Prostate gland (tissue), 2 donors: ENCODE data around the gene BLTP3B.

ENCODE experiments used
- CTCF ChIP-seq, 4 experiments: fragments of 200-600 bp in 2 of 4; fragments of 450-650 bp in 2 of 4; sonication (generic) in 2 of 4; IDR thresholded peaks; 1 replicate in 3 of 4; 2 replicates in 1 of 4; pipeline ENCODE4 v1.5.1; 2016 to 2019; ENCODE audit warnings: antibody characterized with exemption in 4 of 4, mild to moderate bottlenecking in 2 of 4, moderate library complexity in 2 of 4
- POLR2A ChIP-seq: fragments of 450-650 bp; IDR thresholded peaks from one replicate; pipeline ENCODE4 v1.6.1; 2016; ENCODE audit warnings: antibody characterized with exemption, mild to moderate bottlenecking
- POLR2AphosphoS5 ChIP-seq: sonication (generic); formaldehyde crosslinking; IDR thresholded peaks from one replicate; pipeline ENCODE4 v1.6.1; 2017; ENCODE audit warnings: antibody characterized with exemption

- TF ChIP-seq CTCF (IDR thresholded peaks at IDR 0.05) (no peak), POLR2AphosphoS5 (no peak), POLR2A (no peak)
These were observed 25.9 kb upstream of the BLTP3B start for GRCh38 chr12:100168562-100168961.
